Gastroesophageal sphincter (tissue), 3 donors: Measurements from ENCODE around the gene DGKQ.

Source experiments
- POLR2AphosphoS5 ChIP-seq: sonication (generic); formaldehyde crosslinking; IDR thresholded peaks from one replicate; pipeline ENCODE4 v1.6.1; 2017; ENCODE audit warnings: antibody characterized with exemption
- TF ChIP-seq, protein P1 (sequence below), 4 experiments: fragments of 200-600 bp in 2 of 4; fragments of 450-650 bp in 2 of 4; sonication (generic) in 1 of 4; IDR thresholded peaks; one replicate each; pipeline ENCODE4 v1.5.1; 2017 to 2019; ENCODE audit warnings: antibody characterized with exemption in 4 of 4, mild to moderate bottlenecking in 2 of 4, moderate library complexity in 2 of 4

GRCh38 chr4:997375-998071, 24.2 kb upstream of the DGKQ start:
- TF ChIP-seq, protein P1, sequence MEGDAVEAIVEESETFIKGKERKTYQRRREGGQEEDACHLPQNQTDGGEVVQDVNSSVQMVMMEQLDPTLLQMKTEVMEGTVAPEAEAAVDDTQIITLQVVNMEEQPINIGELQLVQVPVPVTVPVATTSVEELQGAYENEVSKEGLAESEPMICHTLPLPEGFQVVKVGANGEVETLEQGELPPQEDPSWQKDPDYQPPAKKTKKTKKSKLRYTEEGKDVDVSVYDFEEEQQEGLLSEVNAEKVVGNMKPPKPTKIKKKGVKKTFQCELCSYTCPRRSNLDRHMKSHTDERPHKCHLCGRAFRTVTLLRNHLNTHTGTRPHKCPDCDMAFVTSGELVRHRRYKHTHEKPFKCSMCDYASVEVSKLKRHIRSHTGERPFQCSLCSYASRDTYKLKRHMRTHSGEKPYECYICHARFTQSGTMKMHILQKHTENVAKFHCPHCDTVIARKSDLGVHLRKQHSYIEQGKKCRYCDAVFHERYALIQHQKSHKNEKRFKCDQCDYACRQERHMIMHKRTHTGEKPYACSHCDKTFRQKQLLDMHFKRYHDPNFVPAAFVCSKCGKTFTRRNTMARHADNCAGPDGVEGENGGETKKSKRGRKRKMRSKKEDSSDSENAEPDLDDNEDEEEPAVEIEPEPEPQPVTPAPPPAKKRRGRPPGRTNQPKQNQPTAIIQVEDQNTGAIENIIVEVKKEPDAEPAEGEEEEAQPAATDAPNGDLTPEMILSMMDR (IDR thresholded peaks at IDR 0.05), result no peak
- TF ChIP-seq POLR2AphosphoS5, result no peak
